Measurements from ENCODE around the gene RASAL2.
"Not testable (repeated sequence)": the region's sequence is repeated elsewhere in the genome, so short reads cannot be mapped to it uniquely, and the experiment has no call there.

RASAL2 gene

DNA sequence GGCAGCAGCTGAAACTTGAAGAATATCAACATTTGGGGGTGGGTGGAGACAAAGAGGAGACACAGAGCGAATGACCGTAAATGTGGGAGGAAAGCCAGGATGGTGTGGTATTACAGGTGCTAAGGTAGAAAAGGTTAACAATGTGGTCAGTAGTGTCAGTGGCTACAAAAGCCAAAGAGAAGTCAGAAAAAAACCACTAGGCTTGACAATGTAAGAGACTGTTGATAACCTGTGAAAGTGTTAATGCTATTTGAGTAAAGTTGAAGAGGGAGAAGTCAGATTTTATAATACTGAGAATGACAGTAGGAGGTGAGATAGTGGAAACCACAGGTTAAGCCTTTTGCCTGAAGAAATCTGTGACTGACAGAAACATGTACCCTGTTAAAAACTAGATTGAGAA, 282.1 kb downstream of the RASAL2 start:
- TF ChIP-seq CTCF (IDR thresholded peaks at IDR 0.05; ENCODE audit: insufficient read depth, low read length, poor library complexity, severe bottlenecking) = no peak
- Histone ChIP-seq H3K36me3 (ENCODE audit: control insufficient read depth, insufficient read depth, low read length) (no peaks in the 10 kb centered on the region), H3K27me3 (replicated peaks; ENCODE audit: control insufficient read depth, insufficient read depth, low read length) (no peaks in the 10 kb centered on the region; the same call in 1 of the 2 replicates), H3K4me3 (replicated peaks; ENCODE audit: low read depth, low read length) (no peak overlapping the region)
- DNase-seq (ENCODE audit: extremely low read depth, insufficient read length) = no peak

DNA sequence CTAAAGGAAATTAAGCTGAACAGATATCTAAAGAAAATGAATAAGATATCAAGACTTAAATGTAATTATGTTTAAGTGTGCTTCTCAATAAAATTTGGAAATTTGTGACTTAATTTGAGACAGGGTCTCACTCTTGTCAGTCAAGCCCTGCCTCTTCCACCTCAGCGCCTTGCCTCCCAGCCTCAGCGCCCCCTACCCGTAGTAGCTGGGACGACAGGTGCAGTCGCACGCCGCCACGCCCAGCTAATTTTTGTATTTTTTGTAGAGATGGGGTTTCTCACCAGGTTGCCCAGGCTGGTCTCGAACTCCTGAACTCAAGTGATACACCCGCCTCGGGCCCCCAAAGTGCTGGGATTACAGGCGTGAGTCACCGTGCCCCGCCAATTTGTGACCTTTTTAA, 285.9 kb downstream of the RASAL2 start:
- DNase-seq (ENCODE audit: extremely low read depth, insufficient read length) = no peak
- peak; percentile 34 for TF ChIP-seq CTCF (IDR thresholded peaks at IDR 0.05; ENCODE audit: insufficient read depth, low read length, poor library complexity, severe bottlenecking)
- H3K4me3 ChIP-seq (replicated peaks; ENCODE audit: low read depth, low read length) = no peak overlapping the region
- H3K27me3 ChIP-seq (replicated peaks; ENCODE audit: control insufficient read depth, insufficient read depth, low read length) = no peaks in the 10 kb centered on the region; the same call in 1 of the 2 replicates
- no peaks in the 10 kb centered on the region for H3K36me3 ChIP-seq (ENCODE audit: control insufficient read depth, insufficient read depth, low read length)

- Histone ChIP-seq H3K4me3 (replicated peaks; ENCODE audit: low read depth, low read length) (no peak overlapping the region), H3K27me3 (replicated peaks; ENCODE audit: control insufficient read depth, insufficient read depth, low read length) (no peaks in the 10 kb centered on the region), H3K36me3 (ENCODE audit: control insufficient read depth, insufficient read depth, low read length) (no peaks in the 10 kb centered on the region)
- no peak for DNase-seq (ENCODE audit: extremely low read depth, insufficient read length)
- TF ChIP-seq CTCF (IDR thresholded peaks at IDR 0.05; ENCODE audit: insufficient read depth, low read length, poor library complexity, severe bottlenecking) = no peak
Observed at GRCh38 chr1:178382372-178382771, 288.5 kb downstream of the RASAL2 start.

DNA sequence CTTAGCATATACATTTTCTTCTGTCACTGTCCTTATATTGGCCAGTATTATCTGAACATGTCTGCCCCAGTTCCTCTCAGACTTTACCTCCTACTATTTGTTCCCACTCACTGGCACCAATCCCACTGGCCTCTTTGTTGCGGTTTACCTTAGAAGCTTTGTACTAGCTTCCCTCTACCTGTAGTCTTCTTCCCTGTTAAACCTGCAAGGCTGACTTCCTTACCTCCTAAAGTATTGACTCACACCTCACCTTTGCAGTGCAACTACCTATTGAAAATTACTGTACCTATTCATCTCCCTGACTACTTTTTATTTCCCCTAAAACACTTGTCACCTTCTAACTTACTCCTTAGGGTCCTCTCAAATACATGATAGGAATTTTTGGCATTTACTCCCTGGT, 291.8 kb downstream of the RASAL2 start:
- no peak for TF ChIP-seq CTCF (IDR thresholded peaks at IDR 0.05; ENCODE audit: insufficient read depth, low read length, poor library complexity, severe bottlenecking)
- H3K4me3 ChIP-seq (replicated peaks; ENCODE audit: low read depth, low read length) = no peak overlapping the region
- H3K36me3 ChIP-seq (ENCODE audit: control insufficient read depth, insufficient read depth, low read length) = no peaks in the 10 kb centered on the region
- no peak for DNase-seq (ENCODE audit: extremely low read depth, insufficient read length)
- no peaks in the 10 kb centered on the region for H3K27me3 ChIP-seq (replicated peaks; ENCODE audit: control insufficient read depth, insufficient read depth, low read length)

DNA sequence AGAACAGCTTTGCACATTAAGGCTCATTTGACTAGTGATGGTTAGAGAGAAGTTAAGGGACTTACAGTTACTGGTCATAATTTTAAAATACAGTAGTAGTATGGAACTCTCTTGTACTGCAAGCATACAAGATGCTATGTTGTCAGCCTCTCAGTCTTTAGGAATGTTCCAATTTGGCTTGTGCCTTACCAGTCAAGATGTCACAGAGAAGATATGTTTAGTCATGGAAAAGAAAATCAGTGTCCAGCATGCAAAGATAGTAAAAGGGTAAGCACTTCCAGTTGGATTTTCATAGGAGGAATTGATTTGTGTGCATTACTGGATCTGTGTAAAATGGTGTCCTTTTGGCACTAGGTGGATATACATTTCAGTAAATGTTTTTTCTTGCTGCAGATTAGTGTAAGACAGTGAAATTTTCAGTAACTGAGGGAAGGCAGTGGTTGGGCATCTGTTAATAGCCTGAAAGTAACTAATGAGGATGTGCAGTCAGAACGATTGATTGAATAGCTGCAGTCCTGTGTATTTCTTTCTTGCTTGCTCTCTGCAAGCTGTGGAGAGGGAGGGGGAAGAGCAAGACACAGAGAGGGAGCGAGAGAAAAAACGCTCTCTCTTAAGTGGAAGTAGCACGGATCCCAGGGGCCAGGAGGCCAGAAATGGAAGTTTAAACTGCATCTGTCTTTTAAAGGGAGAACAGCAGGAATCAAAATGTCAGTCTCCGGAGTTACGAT, 294.7 kb downstream of the RASAL2 start:
- H3K27me3 ChIP-seq (replicated peaks; ENCODE audit: control insufficient read depth, insufficient read depth, low read length) = no peaks in the 10 kb centered on the region
- no peaks in the 10 kb centered on the region for H3K36me3 ChIP-seq (ENCODE audit: control insufficient read depth, insufficient read depth, low read length)
- no peak for TF ChIP-seq CTCF (IDR thresholded peaks at IDR 0.05; ENCODE audit: insufficient read depth, low read length, poor library complexity, severe bottlenecking)
- no peak for DNase-seq (ENCODE audit: extremely low read depth, insufficient read length)
- no peak overlapping the region for H3K4me3 ChIP-seq (replicated peaks; ENCODE audit: low read depth, low read length)

DNA sequence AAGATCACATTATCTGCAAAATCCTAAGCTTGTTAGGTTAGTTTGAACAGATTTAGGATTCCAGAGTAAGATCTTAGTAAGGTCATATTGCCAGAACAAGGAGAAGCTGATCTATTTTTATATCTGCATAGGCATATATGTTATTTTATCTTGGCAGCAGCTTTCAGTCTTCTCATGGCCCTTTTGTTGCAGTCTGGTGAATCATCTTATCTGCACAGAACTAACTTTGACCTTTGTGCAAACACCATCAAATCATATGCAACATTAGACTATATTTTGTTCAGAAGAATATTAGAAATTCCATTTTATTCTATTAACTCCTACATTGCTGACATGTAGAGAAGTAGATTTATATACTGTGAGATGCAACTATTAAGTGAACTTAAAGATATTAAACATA, 295.5 kb downstream of the RASAL2 start:
- H3K36me3 ChIP-seq (ENCODE audit: control insufficient read depth, insufficient read depth, low read length) = no peaks in the 10 kb centered on the region
- H3K4me3 ChIP-seq (replicated peaks; ENCODE audit: low read depth, low read length) = no peak overlapping the region
- TF ChIP-seq CTCF (IDR thresholded peaks at IDR 0.05; ENCODE audit: insufficient read depth, low read length, poor library complexity, severe bottlenecking) = no peak
- DNase-seq (ENCODE audit: extremely low read depth, insufficient read length) = no peak
- H3K27me3 ChIP-seq (replicated peaks; ENCODE audit: control insufficient read depth, insufficient read depth, low read length) = no peaks in the 10 kb centered on the region

DNA sequence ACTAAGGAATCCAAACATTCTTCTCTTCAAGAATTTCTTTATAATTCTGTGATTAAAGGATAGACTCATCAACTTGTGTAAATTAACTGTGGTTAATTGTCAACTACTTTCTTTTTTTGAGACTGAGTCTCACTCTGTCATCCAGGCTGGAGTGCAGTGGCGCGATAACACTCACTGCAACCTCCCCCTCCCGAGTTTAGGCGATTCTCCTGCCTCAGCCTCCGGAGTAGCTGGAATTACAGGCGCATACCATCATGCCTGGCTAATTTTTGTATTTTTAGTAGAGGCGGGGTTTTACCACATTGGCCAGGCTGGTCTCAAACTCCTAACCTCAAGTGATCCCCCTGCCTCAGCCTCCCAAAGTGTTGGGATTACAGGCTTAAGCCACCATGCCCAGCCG, 296.4 kb downstream of the RASAL2 start:
- not testable (repeated sequence) for H3K27me3 ChIP-seq (replicated peaks; ENCODE audit: control insufficient read depth, insufficient read depth, low read length); H3K36me3 ChIP-seq (ENCODE audit: control insufficient read depth, insufficient read depth, low read length); H3K4me3 ChIP-seq (replicated peaks; ENCODE audit: low read depth, low read length); DNase-seq (ENCODE audit: extremely low read depth, insufficient read length)
